HepG2 (cell line): ENCODE data around the gene CAPN10. TPM values are rescaled to one million over a fixed set of nuclear protein-coding genes. Genes with fewer than 3 reads are reported as not detected.

Source experiments
- AHR ChIP-seq: IDR thresholded peaks from 2 replicates; pipeline ENCODE4 v1.6.1; 2018; ENCODE audit warnings: missing genetic modification reagents, missing compliant biosample characterization
- ARNTL ChIP-seq: sonication (generic); formaldehyde crosslinking; IDR thresholded peaks from 2 replicates; pipeline ENCODE4 v1.4.0; 2020; ENCODE audit warnings: mild to moderate bottlenecking, missing genetic modification reagents
- ATF2 ChIP-seq: sonication (generic); formaldehyde crosslinking; IDR thresholded peaks from 2 replicates; pipeline ENCODE4 v1.4.0; 2020; ENCODE audit warnings: missing genetic modification reagents
- ETV6 ChIP-seq: sonication (generic); formaldehyde crosslinking; conservative IDR thresholded peaks from 2 replicates; pipeline ENCODE4 v1.4.0; 2020; ENCODE audit warnings: missing genetic modification reagents
- MEIS2 ChIP-seq: sonication (generic); formaldehyde crosslinking; IDR thresholded peaks from 2 replicates; pipeline ENCODE4 v1.9.0; 2021; ENCODE audit warnings: mild to moderate bottlenecking, missing genetic modification reagents
- NCOA1 ChIP-seq: sonication (generic); formaldehyde crosslinking; IDR thresholded peaks from 2 replicates; pipeline ENCODE4 v1.9.0; 2021; ENCODE audit warnings: missing genetic modification reagents
- POLR2A ChIP-seq, 2 experiments: IDR thresholded peaks; 2 replicates each; pipeline ENCODE4 v1.6.1; 2011; ENCODE audit warnings: low read depth in 2 of 2, low read length in 2 of 2, mild to moderate bottlenecking in 1 of 2, moderate library complexity in 1 of 2; ENCODE audit not compliant: insufficient read depth in 1 of 2
- RORA ChIP-seq: sonication (generic); formaldehyde crosslinking; IDR thresholded peaks from 2 replicates; pipeline ENCODE4 v1.5.0; 2020; ENCODE audit warnings: mild to moderate bottlenecking, missing genetic modification reagents, moderate library complexity
- SNAI1 ChIP-seq: sonication (generic); formaldehyde crosslinking; IDR thresholded peaks from 2 replicates; pipeline ENCODE4 v1.5.0; 2020; ENCODE audit warnings: mild to moderate bottlenecking, missing genetic modification reagents, borderline replicate concordance
- XRCC5 ChIP-seq: fragments of 200-400 bp; formaldehyde crosslinking; optimal IDR thresholded peaks from 2 replicates; pipeline ENCODE3; 2017; ENCODE audit warnings: mild to moderate bottlenecking, low read length
- ZNF138 ChIP-seq: sonication (generic); formaldehyde crosslinking; IDR thresholded peaks from 2 replicates; pipeline ENCODE4 v1.5.0; 2020; ENCODE audit warnings: mild to moderate bottlenecking, low read depth, missing genetic modification reagents
- ZNF556 ChIP-seq: sonication (generic); formaldehyde crosslinking; IDR thresholded peaks from 2 replicates; pipeline ENCODE4 v1.4.0; 2020; ENCODE audit warnings: mild to moderate bottlenecking, missing genetic modification reagents, borderline replicate concordance
- ZNF704 ChIP-seq: sonication (generic); formaldehyde crosslinking; IDR thresholded peaks from 2 replicates; pipeline ENCODE4 v1.8.1; 2023; ENCODE audit warnings: mild to moderate bottlenecking, inconsistent platforms, moderate library complexity, missing genetic modification reagents, borderline replicate concordance
- ZNF790 ChIP-seq: sonication (generic); formaldehyde crosslinking; IDR thresholded peaks from 2 replicates; pipeline ENCODE4 v1.8.0; 2022; ENCODE audit warnings: missing genetic modification reagents, mild to moderate bottlenecking, borderline replicate concordance
- ZSCAN25 ChIP-seq: sonication (generic); formaldehyde crosslinking; IDR thresholded peaks from 2 replicates; pipeline ENCODE4 v1.8.0; 2022; ENCODE audit warnings: mild to moderate bottlenecking, missing genetic modification reagents
- polyA plus RNA-seq, 8 experiments: library from polyadenylated mRNA; depleted of rRNA in 3 of 8; stranded (reverse) in 7 of 8; unstranded in 1 of 8; fragments of >200 nt; fragmentation: Illumina TruSeq in 4 of 8; extraction: Trizol in 4 of 8; gene quantifications; 2 replicates each; pipeline versions ENCODE4 v1.2.1 to v1.2.3, GENCODE V29; 2011 to 2016; ENCODE audit warnings: low read depth in 4 of 8, missing spikeins in 1 of 8, mixed read lengths in 1 of 8; ENCODE audit not compliant: insufficient read depth in 1 of 8
- total RNA-seq, 5 experiments: library from RNA; depleted of rRNA; stranded (reverse); fragments of >200 nt; fragmentation: Illumina TruSeq; extraction: Trizol; gene quantifications; 2 replicates each; pipeline ENCODE4 v1.2.3, GENCODE V29; 2016; ENCODE audit warnings: low read depth in 1 of 5
- TF ChIP-seq, protein P1 (sequence below): sonication (generic); formaldehyde crosslinking; IDR thresholded peaks from 2 replicates; pipeline ENCODE4 v1.5.0; 2020; ENCODE audit warnings: mild to moderate bottlenecking, missing genetic modification reagents, borderline replicate concordance
- TF ChIP-seq, protein P2 (sequence below), 2 experiments: IDR thresholded peaks; 2 replicates each; pipeline ENCODE4 v1.6.1; 2011 to 2012; ENCODE audit warnings: low read length in 2 of 2, borderline replicate concordance in 1 of 2, low read depth in 1 of 2, mild to moderate bottlenecking in 1 of 2, moderate library complexity in 1 of 2
- TF ChIP-seq, protein P3 (sequence below): sonication (generic); formaldehyde crosslinking; IDR thresholded peaks from 2 replicates; pipeline ENCODE4 v1.9.0; 2021; ENCODE audit warnings: missing genetic modification reagents, mild to moderate bottlenecking, borderline replicate concordance

Gene CAPN10
- total and polyA plus RNA-seq, 2 of the 13 experiments (the other 11 are each of a cell fraction or from before 2014, with no cell fraction given) = 27.6 to 32.4 TPM

- TF ChIP-seq ATF2 (CRISPR knock-in tag) (no peak), RORA (CRISPR knock-in tag) (no peak), ZNF790 (CRISPR knock-in tag) (no peak), POLR2A (IDR thresholded peaks at IDR 0.05; ENCODE audit: insufficient read depth in 1 of 2, low read depth in 2 of 2, low read length in 2 of 2) (peak in 1 of 2 experiments; percentile 61; a peak in 2 of 4 replicates), AHR (CRISPR knock-in tag) (0 out of 2 replicates have a peak, but pooled peaks have one; percentile 41), ZNF704 (CRISPR knock-in tag) (no peak; the same call in 1 of the 2 replicates), XRCC5 (peak; percentile 11), ZNF138 (CRISPR knock-in tag) (0 out of 2 replicates have a peak, but pooled peaks have one; percentile 74), ETV6 (CRISPR knock-in tag) (peak; percentile 30; the same call in 1 of the 2 replicates), MEIS2 (CRISPR knock-in tag) (no peak), ZNF556 (CRISPR knock-in tag) (0 out of 2 replicates have a peak, but pooled peaks have one; percentile 45), NCOA1 (CRISPR knock-in tag) (no peak; the same call in 1 of the 2 replicates), ARNTL (CRISPR knock-in tag) (peak; percentile 70; the same call in 1 of the 2 replicates), ZSCAN25 (no peak), SNAI1 (no peak)
- TF ChIP-seq, protein P1, sequence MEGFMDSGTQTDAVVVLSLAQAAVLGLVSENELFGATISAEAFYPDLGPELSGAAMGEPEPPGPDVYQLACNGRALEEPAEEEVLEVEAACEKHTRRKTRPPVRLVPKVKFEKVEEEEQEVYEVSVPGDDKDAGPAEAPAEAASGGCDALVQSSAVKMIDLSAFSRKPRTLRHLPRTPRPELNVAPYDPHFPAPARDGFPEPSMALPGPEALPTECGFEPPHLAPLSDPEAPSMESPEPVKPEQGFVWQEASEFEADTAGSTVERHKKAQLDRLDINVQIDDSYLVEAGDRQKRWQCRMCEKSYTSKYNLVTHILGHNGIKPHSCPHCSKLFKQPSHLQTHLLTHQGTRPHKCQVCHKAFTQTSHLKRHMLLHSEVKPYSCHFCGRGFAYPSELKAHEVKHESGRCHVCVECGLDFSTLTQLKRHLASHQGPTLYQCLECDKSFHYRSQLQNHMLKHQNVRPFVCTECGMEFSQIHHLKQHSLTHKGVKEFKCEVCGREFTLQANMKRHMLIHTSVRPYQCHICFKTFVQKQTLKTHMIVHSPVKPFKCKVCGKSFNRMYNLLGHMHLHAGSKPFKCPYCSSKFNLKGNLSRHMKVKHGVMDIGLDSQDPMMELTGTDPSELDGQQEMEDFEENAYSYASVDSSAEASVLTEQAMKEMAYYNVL = no peak
- TF ChIP-seq, protein P2, sequence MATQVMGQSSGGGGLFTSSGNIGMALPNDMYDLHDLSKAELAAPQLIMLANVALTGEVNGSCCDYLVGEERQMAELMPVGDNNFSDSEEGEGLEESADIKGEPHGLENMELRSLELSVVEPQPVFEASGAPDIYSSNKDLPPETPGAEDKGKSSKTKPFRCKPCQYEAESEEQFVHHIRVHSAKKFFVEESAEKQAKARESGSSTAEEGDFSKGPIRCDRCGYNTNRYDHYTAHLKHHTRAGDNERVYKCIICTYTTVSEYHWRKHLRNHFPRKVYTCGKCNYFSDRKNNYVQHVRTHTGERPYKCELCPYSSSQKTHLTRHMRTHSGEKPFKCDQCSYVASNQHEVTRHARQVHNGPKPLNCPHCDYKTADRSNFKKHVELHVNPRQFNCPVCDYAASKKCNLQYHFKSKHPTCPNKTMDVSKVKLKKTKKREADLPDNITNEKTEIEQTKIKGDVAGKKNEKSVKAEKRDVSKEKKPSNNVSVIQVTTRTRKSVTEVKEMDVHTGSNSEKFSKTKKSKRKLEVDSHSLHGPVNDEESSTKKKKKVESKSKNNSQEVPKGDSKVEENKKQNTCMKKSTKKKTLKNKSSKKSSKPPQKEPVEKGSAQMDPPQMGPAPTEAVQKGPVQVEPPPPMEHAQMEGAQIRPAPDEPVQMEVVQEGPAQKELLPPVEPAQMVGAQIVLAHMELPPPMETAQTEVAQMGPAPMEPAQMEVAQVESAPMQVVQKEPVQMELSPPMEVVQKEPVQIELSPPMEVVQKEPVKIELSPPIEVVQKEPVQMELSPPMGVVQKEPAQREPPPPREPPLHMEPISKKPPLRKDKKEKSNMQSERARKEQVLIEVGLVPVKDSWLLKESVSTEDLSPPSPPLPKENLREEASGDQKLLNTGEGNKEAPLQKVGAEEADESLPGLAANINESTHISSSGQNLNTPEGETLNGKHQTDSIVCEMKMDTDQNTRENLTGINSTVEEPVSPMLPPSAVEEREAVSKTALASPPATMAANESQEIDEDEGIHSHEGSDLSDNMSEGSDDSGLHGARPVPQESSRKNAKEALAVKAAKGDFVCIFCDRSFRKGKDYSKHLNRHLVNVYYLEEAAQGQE (IDR thresholded peaks at IDR 0.05; ENCODE audit: borderline replicate concordance in 1 of 2, low read depth in 1 of 2, low read length in 2 of 2) = no peak
- TF ChIP-seq, protein P3, sequence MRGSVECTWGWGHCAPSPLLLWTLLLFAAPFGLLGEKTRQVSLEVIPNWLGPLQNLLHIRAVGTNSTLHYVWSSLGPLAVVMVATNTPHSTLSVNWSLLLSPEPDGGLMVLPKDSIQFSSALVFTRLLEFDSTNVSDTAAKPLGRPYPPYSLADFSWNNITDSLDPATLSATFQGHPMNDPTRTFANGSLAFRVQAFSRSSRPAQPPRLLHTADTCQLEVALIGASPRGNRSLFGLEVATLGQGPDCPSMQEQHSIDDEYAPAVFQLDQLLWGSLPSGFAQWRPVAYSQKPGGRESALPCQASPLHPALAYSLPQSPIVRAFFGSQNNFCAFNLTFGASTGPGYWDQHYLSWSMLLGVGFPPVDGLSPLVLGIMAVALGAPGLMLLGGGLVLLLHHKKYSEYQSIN = no peak
These were observed 21.0 kb upstream of the CAPN10 start (continued) for GRCh38 chr2:240565333-240566202.
